GM21619 (cell line): ENCODE results near the gene SFMBT2.

Source experiments
- ATAC-seq: cut with Tn5 transposase; IDR thresholded peaks from one replicate; pipeline ENCODE4 v1.9.1; 2021; ENCODE audit not compliant: unreplicated experiment

SFMBT2 gene

DNA sequence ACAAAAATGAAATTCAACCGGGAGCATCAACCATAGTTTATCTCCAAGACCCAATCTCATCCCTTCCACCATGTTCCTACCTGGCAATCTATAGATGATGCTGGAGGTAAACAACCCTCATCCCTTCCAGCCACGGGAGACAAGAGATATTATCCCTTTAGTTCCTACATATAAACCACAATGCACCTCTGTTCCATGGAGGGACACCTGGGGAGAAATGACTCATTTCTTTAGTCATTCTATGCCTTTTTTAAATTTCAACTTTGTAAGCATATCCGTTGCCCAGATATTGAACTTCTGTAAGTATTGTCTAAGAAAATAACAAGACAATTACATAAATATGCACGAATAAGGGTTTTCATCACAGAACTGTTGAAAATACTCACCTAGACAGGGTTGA, 15.5 kb upstream of the SFMBT2 start:
- no peak for ATAC-seq

DNA sequence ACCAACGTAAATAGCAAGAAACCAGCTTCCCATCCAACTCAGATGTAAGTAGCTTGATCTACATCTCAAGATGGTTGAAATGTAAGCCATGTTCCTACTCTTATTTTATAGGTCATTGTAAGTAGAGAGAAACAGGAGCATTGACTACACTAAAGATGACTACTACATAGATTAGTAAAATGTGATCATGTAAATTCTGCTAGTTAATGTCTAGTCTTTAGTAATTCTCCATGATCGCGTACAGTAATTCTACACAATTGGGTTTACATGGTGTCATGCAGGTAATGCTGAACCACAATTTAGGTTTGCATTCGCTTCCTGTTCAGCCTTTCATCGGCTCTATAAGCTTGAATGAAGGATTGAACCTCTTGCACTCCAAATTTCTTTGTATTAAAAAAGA, 14.9 kb upstream of the SFMBT2 start:
- ATAC-seq: no peak

- no peak for ATAC-seq
Observed at GRCh38 chr10:7424919-7425318, 14.1 kb upstream of the SFMBT2 start.

DNA sequence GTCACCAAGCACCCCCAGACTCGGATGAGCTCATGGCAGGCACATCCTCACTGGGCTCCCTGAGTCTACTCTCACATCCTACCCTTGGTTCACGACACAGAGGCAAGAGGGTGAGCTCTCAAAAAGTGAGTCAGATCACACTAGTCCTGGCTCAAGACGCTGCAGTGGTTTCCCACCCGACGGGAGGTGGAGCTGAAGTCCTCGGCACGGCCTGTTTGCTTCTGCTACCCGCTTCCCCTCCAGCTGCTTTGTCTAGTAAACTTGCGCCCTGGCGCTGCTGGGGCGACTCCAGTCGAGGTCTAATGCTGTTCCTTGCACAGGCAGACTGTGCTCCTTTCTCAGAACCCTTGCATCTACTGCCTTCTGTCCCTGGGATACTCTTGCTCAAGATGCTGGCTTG, 13.5 kb upstream of the SFMBT2 start:
- peak; percentile 58 for ATAC-seq

DNA sequence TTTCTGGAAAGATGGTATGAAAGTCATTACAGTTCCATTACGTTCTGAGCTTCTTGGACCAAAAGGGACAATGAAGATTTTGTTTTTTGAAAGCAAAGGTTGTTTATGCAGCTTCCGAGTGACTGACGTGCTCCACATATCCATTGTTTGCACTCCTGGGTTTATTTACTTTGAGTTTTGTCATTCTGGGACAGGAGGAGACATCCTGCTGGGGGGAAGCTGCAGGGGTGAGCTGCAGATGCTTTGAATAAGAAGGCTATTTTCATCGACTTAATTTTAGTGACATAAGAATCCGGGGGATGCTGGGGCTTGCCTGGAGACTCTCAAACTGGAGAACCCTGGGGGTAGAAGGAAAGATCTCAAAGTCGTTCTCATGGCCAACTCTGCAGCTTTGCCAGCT, 12.7 kb upstream of the SFMBT2 start:
- ATAC-seq: no peak

GRCh38 chr10:7421526-7421925, 10.7 kb upstream of the SFMBT2 start:
- ATAC-seq: no peak

DNA sequence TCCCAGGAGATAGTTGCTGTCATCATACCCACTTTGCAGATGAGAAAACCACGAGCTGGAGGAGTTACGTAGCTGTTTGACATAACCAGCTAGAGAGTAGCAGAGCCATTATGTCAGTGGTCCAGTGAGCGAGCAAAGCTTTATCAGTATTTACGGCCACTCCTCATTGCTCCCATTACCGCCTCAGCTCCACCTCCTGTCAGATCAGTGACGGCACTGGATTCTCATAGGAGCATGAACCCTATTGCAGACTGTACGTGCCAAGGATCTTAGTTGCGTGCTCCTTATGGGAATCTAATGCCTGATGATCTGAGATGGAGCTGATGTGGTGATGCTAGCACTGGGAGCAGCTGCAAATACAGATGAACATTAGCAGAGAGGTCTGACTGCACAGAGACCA, 9.2 kb upstream of the SFMBT2 start:
- ATAC-seq: no peak

- ATAC-seq: no peak
Observed at GRCh38 chr10:7417807-7418206, 7.0 kb upstream of the SFMBT2 start.

DNA sequence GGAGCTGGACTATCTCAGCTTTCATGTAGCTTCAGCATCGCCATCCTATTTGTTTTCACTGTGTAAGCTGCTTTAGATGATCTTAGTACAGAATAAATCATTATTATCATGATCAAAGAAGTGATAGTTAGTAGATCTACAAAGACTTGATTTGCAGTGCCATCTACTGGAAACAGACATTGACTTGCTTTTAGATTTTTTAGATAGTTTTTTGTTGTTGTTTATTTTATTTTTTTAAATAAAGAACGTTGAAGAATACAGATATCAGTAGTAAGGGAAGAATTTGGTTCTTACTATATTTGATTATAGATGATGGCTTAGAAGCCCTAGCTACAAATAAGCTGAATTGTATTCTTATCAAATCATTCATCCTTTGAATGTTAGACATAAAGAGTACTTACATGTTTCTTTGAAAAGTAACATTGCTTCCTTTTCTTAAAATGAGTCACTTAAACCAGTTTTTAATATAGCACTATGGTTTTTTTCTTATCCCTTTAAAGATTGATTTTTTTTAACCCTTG, 6.3 kb upstream of the SFMBT2 start:
- ATAC-seq: no peak

- ATAC-seq: no peak
Observed at GRCh38 chr10:7414766-7415165, 3.9 kb upstream of the SFMBT2 start.

DNA sequence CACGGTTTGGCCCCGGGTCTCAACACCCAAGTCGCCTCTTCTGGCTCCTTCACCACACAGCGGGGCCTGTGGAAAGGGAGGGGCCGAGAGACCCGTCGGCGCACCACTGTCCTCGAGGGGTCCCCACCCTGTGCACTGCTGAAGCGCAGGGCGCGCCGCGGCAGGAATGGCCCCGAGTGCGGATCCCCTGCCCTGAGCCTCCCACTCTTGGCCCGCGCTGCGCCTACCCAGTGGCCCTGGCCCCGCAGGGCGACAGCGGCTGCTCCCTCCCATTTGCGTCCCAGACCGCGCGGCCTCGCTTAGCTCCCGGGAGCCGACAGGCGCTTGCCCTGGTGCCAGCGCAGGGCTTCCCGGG, 2.1 kb upstream of the SFMBT2 start:
- ATAC-seq: no peak

- ATAC-seq: no peak
Observed at GRCh38 chr10:7412237-7412927, 1.5 kb upstream of the SFMBT2 start.

DNA sequence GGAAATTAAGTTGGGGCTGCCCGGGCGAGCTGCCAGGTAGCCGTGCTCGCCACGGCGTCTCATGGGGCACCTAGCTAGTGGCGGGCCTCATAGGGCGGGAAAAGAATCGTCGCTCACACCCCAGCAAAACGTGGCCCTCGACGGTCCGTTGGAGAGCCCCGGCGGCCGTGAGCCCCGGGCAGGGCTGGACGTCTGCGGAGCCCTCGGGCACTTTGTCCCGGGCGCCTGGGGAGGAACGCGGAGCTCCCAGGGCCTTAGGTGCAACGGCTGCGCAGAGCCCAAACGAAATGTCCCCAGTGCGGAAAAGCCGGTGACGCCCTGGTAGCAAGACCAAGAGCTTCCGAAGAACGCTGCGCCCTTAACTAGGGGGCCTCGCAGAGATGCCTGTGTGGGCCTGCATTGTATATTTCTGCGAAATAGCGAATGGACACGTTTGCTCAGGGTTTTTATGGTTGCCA, 866 bp upstream of the SFMBT2 start:
- no peak for ATAC-seq

- ATAC-seq: no peak
Observed at GRCh38 chr10:7410301-7410861, 453 bp downstream of the SFMBT2 start.

DNA sequence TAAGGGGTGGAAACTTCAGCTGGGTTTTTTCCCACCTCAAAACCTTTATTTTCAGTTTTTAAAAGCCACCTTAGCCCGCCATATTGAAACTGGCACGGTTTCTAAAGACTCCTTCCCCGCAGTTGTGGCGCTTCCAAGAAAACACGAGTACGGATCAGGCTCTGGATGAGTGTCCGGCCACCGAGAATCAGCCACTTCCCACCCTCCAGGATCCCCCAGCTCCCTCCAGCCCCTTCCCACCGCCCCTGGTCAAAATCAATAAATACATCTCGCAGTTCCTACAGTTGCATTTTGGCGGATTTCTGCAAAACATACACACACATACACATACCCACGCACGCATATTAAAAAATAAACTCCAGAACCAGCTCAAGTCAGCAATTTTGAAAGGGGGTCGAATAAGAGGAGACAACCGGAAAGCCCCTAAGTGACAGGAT, 1.1 kb downstream of the SFMBT2 start:
- ATAC-seq: no peak

DNA sequence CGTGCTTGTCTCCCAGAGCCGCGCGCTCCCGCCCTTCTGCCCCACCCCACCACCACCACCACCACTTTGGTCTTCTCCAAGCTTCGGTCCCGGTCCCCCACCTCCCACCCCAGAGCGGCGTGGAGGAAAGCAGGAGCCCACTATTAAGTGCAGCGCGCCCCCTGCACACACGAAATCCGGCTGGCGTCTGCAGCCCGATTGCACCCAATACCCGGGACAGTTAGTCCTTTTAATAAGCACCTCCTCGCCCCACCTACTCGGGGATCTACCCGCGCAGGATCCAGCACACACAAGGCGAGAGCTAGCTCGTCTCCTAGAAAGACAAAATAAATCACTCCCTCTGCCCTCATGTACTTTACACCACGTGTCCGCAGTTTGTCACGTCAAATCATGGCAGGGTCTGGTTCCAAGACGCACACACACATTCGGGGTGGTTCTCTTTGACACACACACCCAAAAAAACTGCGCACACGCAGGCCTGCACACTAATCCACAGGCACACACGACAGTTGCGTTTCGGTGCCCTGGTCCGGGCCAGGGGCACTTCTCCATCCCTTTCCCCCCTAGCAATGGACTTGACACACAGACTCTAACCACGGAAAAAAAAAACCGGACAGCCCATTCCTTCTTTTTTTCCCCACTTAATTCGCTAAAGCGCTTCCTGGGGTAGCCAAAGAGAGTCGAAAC, 1.6 kb downstream of the SFMBT2 start:
- ATAC-seq: peak; percentile 35

DNA sequence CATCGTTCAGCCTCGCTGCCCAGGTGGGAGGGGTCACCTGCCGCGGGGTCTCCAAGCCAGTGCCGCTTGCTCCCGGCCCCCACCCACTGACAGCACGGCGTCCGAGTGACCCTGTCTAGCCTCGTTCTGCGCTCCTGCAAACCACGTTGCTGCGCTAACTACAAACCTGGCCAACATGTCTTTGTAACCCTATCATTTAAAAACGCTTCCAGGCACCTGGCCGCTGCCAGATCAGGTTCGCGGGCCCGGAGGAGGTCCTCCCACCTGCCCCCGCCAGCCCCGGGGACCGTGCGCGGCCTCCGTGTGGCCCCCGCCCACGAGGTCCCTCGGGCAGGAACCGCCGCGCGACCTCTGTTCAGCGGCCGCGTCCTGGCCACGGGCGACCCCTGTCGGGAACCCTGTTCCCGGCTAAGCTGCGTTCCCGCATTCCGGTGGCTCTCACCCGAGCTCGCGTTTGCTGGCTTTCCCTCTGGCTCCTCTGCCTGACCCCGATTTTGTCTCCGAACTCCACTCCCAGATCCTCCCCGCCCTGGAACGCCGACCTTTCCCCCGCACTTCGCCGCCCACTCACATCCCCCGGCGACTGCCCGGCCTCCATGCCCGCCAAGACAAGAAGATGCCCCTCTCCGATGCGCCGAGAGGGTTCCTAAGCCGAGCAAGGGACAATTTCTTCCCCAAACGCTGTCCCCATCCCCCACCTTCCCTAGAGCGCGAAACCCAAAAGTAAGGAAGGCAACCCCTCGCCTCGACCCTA, 2.4 kb downstream of the SFMBT2 start:
- no peak for ATAC-seq

- ATAC-seq: no peak
Observed at GRCh38 chr10:7407368-7408290, 3.2 kb downstream of the SFMBT2 start.

- no peak for ATAC-seq
Observed at GRCh38 chr10:7406712-7407333, 4.0 kb downstream of the SFMBT2 start.

DNA sequence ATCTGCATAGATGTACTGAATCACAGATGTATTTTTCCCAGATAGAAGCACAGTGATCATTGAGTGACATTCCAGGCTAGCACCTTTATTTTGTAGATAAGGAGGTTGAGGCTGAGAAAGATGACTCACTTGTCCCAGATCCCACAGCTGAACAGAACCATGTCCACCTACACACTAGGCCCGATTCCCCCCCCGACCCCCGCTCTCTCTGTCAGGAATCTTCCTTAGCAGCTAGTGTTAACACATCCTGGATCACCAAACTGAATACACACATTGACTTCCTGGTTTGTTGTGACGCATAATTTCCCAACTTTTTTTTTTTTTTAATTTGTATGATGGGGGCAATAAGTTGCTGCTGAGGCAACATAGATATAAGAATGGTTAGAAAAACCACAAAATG, 5.2 kb downstream of the SFMBT2 start:
- no peak for ATAC-seq
